Loucy (cell line): ENCODE results near the gene SPRYD3.
"Not testable (repeated sequence)": the region's sequence is repeated elsewhere in the genome, so short reads cannot be mapped to it uniquely, and the experiment has no call there.

ENCODE experiments used
- CTCF ChIP-seq: fragments of 200-600 bp; sonication (generic); conservative IDR thresholded peaks from 2 replicates; pipeline ENCODE4 v1.5.1; 2014; ENCODE audit warnings: mild to moderate bottlenecking, antibody characterized with exemption, low read length
- EZH2phosphoT487 ChIP-seq: fragments of 200-600 bp; IDR thresholded peaks from 2 replicates; pipeline ENCODE4 v1.6.1; 2018; ENCODE audit warnings: antibody characterized with exemption, mild to moderate bottlenecking, moderate library complexity, borderline replicate concordance

- TF ChIP-seq CTCF, EZH2phosphoT487: not testable (repeated sequence)
Measured at GRCh38 chr12:53033832-53034231, 45.4 kb downstream of the SPRYD3 start.
